ENCODE results near the gene C17orf58. TPM values are rescaled to one million over a fixed set of nuclear protein-coding genes. Genes with fewer than 3 reads are reported as not detected.

The C17orf58 gene
- total and polyA plus RNA-seq, 2 of the 8 experiments (the other 6 are each of a cell fraction or from before 2014, with no cell fraction given) = 22.6 to 24.1 TPM

- TF ChIP-seq BACH1 (IDR thresholded peaks at IDR 0.05; ENCODE audit: low read length) (no peak), TEAD4 (IDR thresholded peaks at IDR 0.05; ENCODE audit: low read depth, low read length) (no peak), ZNF274 (IDR thresholded peaks at IDR 0.05; ENCODE audit: borderline replicate concordance, extremely low read depth, low read length) (no peak), POU5F1 (IDR thresholded peaks at IDR 0.05; ENCODE audit: low read depth, low read length) (no peak), RFX5 (IDR thresholded peaks at IDR 0.05; ENCODE audit: borderline replicate concordance, low read depth, low read length) (no peak), KDM4A (IDR thresholded peaks at IDR 0.05; ENCODE audit: low read depth, low read length, severe bottlenecking) (no peak)
- H3K56ac ChIP-seq (replicated peaks; ENCODE audit: insufficient read length, low read depth, low read length) = no peak overlapping the region
- H4K20me1 ChIP-seq (replicated peaks in 1 of 2; ENCODE audit: control insufficient read depth in 1 of 2, insufficient read depth in 2 of 2, low read length in 2 of 2) = no peaks in the 10 kb centered on the region
- peaks cover 4% of the 10 kb centered on the region; the same call in 1 of the 2 replicates for H3K23me2 ChIP-seq (ENCODE audit: low read depth, low read length)
- H3K9ac ChIP-seq (replicated peaks in 1 of 4; ENCODE audit: extremely low read depth in 1 of 4, low read depth in 3 of 4, low read length in 3 of 4) = no peak overlapping the region
- no peak overlapping the region for H2AFZ ChIP-seq (ENCODE audit: low read length)
- H2BK15ac ChIP-seq (ENCODE audit: low read length) = no peak overlapping the region
- no peak overlapping the region for H2BK12ac ChIP-seq (ENCODE audit: low read depth, low read length)
- no peak overlapping the region for H3K4me3 ChIP-seq (ENCODE audit: extremely low read depth in 1 of 4, insufficient read depth in 2 of 4, low read depth in 3 of 4, low read length in 4 of 4)
- peaks cover 2 to 33% (median 10%) of the 10 kb centered on the region in 4 experiments; a peak in 7 of 8 replicates for H3K36me3 ChIP-seq (ENCODE audit: control insufficient read depth in 2 of 4, insufficient read depth in 4 of 4, low read length in 3 of 4)
- H4K5ac ChIP-seq (ENCODE audit: insufficient read length, low read depth, low read length) = no peak overlapping the region
- POLR2A ChIA-PET (ENCODE audit: partially characterized antibody) = interaction anchor here (0.9 kb wide), 1 partner anchor 25 kb away, joined by 3 read pairs; the partner anchor contains the start of gene C17orf58
- no peak overlapping the region for H3K27ac ChIP-seq (ENCODE audit: low read depth, low read length)
- H2BK20ac ChIP-seq (ENCODE audit: low read length) = no peak overlapping the region
- WGBS, 2 experiments (ENCODE audit: extremely low coverage in 1 of 2, insufficient coverage in 1 of 2, insufficient read length in 1 of 2, insufficient replicate concordance in 2 of 2, low coverage in 1 of 2, low lambda C conversion rate in 2 of 2, missing lambda C conversion rate in 1 of 2) = 93% methylated on average over 7 of the region's 7 CpGs; no CpG with 5 or more reads in 1 of the 2 experiments
- DNase-seq (ENCODE audit: low read depth in 1 of 2, low spot score in 2 of 2) = no peak
- no peak overlapping the region for H2BK120ac ChIP-seq (replicated peaks; ENCODE audit: low read depth, low read length)
- no peak overlapping the region for H3K4me2 ChIP-seq (ENCODE audit: insufficient read depth in 1 of 2, low read depth in 2 of 2, low read length in 2 of 2)
- no peaks in the 10 kb centered on the region for H3K9me3 ChIP-seq (ENCODE audit: insufficient read depth in 2 of 2, low read depth in 1 of 2, low read length in 1 of 2)
- no peak overlapping the region for H4K8ac ChIP-seq (ENCODE audit: extremely low read depth, insufficient read depth, low read length)
- no peak overlapping the region for H3K14ac ChIP-seq (ENCODE audit: insufficient read length)
- CTCF ChIA-PET (ENCODE audit: partially characterized antibody) = interaction anchor here (3.3 kb wide), 1 partner anchor 12 kb away, joined by 11 read pairs; no protein-coding TSS in a partner anchor
- peaks cover 3 to 10% of the 10 kb centered on the region in 2 experiments; a peak in 3 of 4 replicates for H3K79me2 ChIP-seq (ENCODE audit: control insufficient read depth in 1 of 2, insufficient read depth in 2 of 2, low read length in 2 of 2)
- peaks cover 0 to 7% (median 2%) of the 10 kb centered on the region in 4 experiments; a peak in 4 of 7 replicates for H3K4me1 ChIP-seq (replicated peaks in 1 of 4; ENCODE audit: control insufficient read depth in 3 of 4, insufficient read depth in 4 of 4, low read length in 3 of 4)
- H3K79me1 ChIP-seq (ENCODE audit: low read depth, low read length) = no peaks in the 10 kb centered on the region
- no peak overlapping the region for H4K91ac ChIP-seq (replicated peaks; ENCODE audit: insufficient read length, low read length)
- no peak overlapping the region for H3K4ac ChIP-seq (replicated peaks; ENCODE audit: insufficient read length, low read depth, low read length)
- H3K23ac ChIP-seq (ENCODE audit: insufficient read length) = no peak overlapping the region
- no peaks in the 10 kb centered on the region for H3K27me3 ChIP-seq (replicated peaks in 1 of 4; ENCODE audit: control insufficient read depth in 3 of 4, extremely low read depth in 1 of 4, insufficient read depth in 3 of 4, low read length in 3 of 4)
- no peak for FAIRE-seq
- H2AK5ac ChIP-seq (ENCODE audit: low read depth, low read length) = no peak overlapping the region
- no peak overlapping the region for H2BK5ac ChIP-seq (ENCODE audit: low read depth, low read length)
- no peak overlapping the region for H3K18ac ChIP-seq (ENCODE audit: extremely low read depth, low read length)
Observed at GRCh38 chr17:67970783-67971182, 25.5 kb downstream of the C17orf58 start.

All from H1 (cell line).